DOHH2 (cell line): ENCODE data around the gene SH3RF3.
"Not testable (repeated sequence)": the region's sequence is repeated elsewhere in the genome, so short reads cannot be mapped to it uniquely, and the experiment has no call there.

ENCODE experiments used
- CTCF ChIP-seq: fragments of 200-600 bp; sonication (generic); IDR thresholded peaks from one replicate; pipeline ENCODE4 v1.5.1; 2014; ENCODE audit warnings: antibody characterized with exemption, mild to moderate bottlenecking, low read depth, low read length; ENCODE audit not compliant: poor library complexity, severe bottlenecking
- EZH2phosphoT487 ChIP-seq: fragments of 200-600 bp; sonication (generic); IDR thresholded peaks from 2 replicates; pipeline ENCODE4 v1.6.1; 2017; ENCODE audit warnings: borderline replicate concordance, mild to moderate bottlenecking, antibody characterized with exemption, low read length, moderate library complexity, mixed read lengths

GRCh38 chr2:109162367-109162766 lies 33.4 kb downstream of the SH3RF3 start:
- TF ChIP-seq CTCF, EZH2phosphoT487: not testable (repeated sequence)
